Endothelial cell of umbilical vein (primary cell): ENCODE data around the gene KPRP. TPM values are rescaled to one million over a fixed set of nuclear protein-coding genes. Genes with fewer than 3 reads are reported as not detected.

ENCODE experiments used
- BruUV-seq: library from RNA; stranded (reverse); fragments of 400-500 nt; replicated peaks from 2 replicates; lab custom pipeline; 2021; lab: Mats Ljungman, UMichigan
- CTCF ChIA-PET: fragments of 300-600, 350-600 bp; sonication (Branson Sonifier 250); formaldehyde crosslinking; loops from one replicate; lab custom pipeline; 2021; ENCODE audit warnings: antibody characterized with exemption, inconsistent platforms; lab: Charles Lee
- POLR2A ChIA-PET: fragments of 300-600, 350-600 bp; sonication (Branson Sonifier 250); formaldehyde crosslinking; loops from one replicate; lab custom pipeline; 2021; ENCODE audit warnings: antibody characterized with exemption, inconsistent platforms; lab: Charles Lee
- DNase-seq: peaks from one replicate; pipeline ENCODE4 v3.0.0-alpha.2; 2011; ENCODE audit warnings: low read depth, low spot score
- FAIRE-seq: peaks from 2 replicates; lab custom pipeline; 2011; peaks lifted over from hg19 to GRCh38; lab: Jason Lieb, UNC
- H2AFZ ChIP-seq: 2 replicates; pipeline ENCODE4 v1.6.0; 2012; ENCODE audit warnings: low read depth, low read length, control low read depth, inconsistent platforms
- H3K27ac ChIP-seq: 2 replicates; pipeline ENCODE4 v1.5.1; 2011; ENCODE audit warnings: low read depth, mild to moderate bottlenecking, control low read depth, low read length, moderate library complexity; ENCODE audit not compliant: insufficient read depth
- H3K27me3 ChIP-seq, 2 experiments: 2 replicates each; pipeline versions ENCODE4 v1.6.0 to v1.6.1; 2011; ENCODE audit warnings: low read length in 2 of 2, mixed read lengths in 1 of 2; ENCODE audit not compliant: control insufficient read depth in 2 of 2, insufficient read depth in 2 of 2
- H3K36me3 ChIP-seq, 2 experiments: 2 replicates in 1 of 2; 3 replicates in 1 of 2; pipeline ENCODE4 v1.5.1; 2011; ENCODE audit warnings: low read length in 2 of 2, mild to moderate bottlenecking in 1 of 2, moderate library complexity in 1 of 2; ENCODE audit not compliant: control insufficient read depth in 2 of 2, insufficient read depth in 2 of 2; ENCODE audit errors: extremely low read depth in 1 of 2
- H3K4me1 ChIP-seq: 3 replicates; pipeline ENCODE4 v1.5.1; 2011; ENCODE audit warnings: mild to moderate bottlenecking, low read length; ENCODE audit not compliant: control insufficient read depth, insufficient read depth; ENCODE audit errors: extremely low read depth
- H3K4me2 ChIP-seq: 2 replicates; pipeline ENCODE4 v1.6.1; 2011; ENCODE audit warnings: low read length, control low read depth, mixed read lengths; ENCODE audit not compliant: insufficient read depth
- H3K4me3 ChIP-seq, 3 experiments: fragments of 200-600 bp in 1 of 3; sonication (generic), shearing (Covaris generic) in 1 of 3; replicated peaks in 1 of 3; 2 replicates each; pipeline ENCODE4 v1.5.1; 2011 to 2016; ENCODE audit warnings: control low read depth in 3 of 3, low read length in 3 of 3, mild to moderate bottlenecking in 2 of 3, inconsistent platforms in 1 of 3, low read depth in 1 of 3, moderate library complexity in 1 of 3; ENCODE audit not compliant: insufficient read depth in 1 of 3
- H3K79me2 ChIP-seq: 2 replicates; pipeline ENCODE4 v1.6.0; 2012; ENCODE audit warnings: low read length, inconsistent platforms; ENCODE audit not compliant: control insufficient read depth, insufficient read depth
- H3K9ac ChIP-seq: replicated peaks from 2 replicates; pipeline ENCODE3; 2011; ENCODE audit warnings: low read length, control low read depth; ENCODE audit not compliant: insufficient read depth; ENCODE audit errors: extremely low read depth
- H3K9me1 ChIP-seq: replicated peaks from 3 replicates; pipeline ENCODE4 v1.6.0; 2011; ENCODE audit warnings: mild to moderate bottlenecking, low read length; ENCODE audit not compliant: control insufficient read depth, insufficient read depth; ENCODE audit errors: extremely low read depth
- H3K9me3 ChIP-seq: replicated peaks from 2 replicates; pipeline ENCODE4 v1.5.1; 2012; ENCODE audit warnings: low read length, inconsistent platforms; ENCODE audit not compliant: control insufficient read depth, insufficient read depth
- H4K20me1 ChIP-seq: replicated peaks from 2 replicates; pipeline ENCODE3; 2011; ENCODE audit warnings: mild to moderate bottlenecking, low read length; ENCODE audit not compliant: control insufficient read depth, insufficient read depth; ENCODE audit errors: extremely low read depth
- CTCF ChIP-seq, 2 donors: IDR thresholded peaks; 1 replicate in 1 of 2; 2 replicates in 1 of 2; pipeline ENCODE4 v1.5.1; 2011; ENCODE audit warnings: low read length in 2 of 2, mild to moderate bottlenecking in 2 of 2, moderate library complexity in 2 of 2, control low read depth in 1 of 2, inconsistent platforms in 1 of 2, low read depth in 1 of 2; ENCODE audit not compliant: insufficient read depth in 1 of 2; ENCODE audit errors: extremely low read depth in 1 of 2
- EZH2 ChIP-seq: IDR thresholded peaks from 2 replicates; pipeline ENCODE4 v1.6.1; 2012; ENCODE audit warnings: borderline replicate concordance, low read depth, mild to moderate bottlenecking, moderate library complexity, low read length, inconsistent platforms; ENCODE audit not compliant: severe bottlenecking
- FOS ChIP-seq: IDR thresholded peaks from 2 replicates; pipeline ENCODE4 v1.6.1; 2011; ENCODE audit warnings: mild to moderate bottlenecking, low read length, moderate library complexity, borderline replicate concordance; ENCODE audit not compliant: insufficient read depth
- GATA2 ChIP-seq: IDR thresholded peaks from 2 replicates; pipeline ENCODE4 v1.7.0; 2011; ENCODE audit warnings: low read depth, mild to moderate bottlenecking, moderate library complexity, mixed read lengths, low read length; ENCODE audit not compliant: insufficient read length, insufficient read depth
- JUN ChIP-seq: IDR thresholded peaks from 2 replicates; pipeline ENCODE4 v1.6.1; 2011; ENCODE audit warnings: borderline replicate concordance, low read depth; ENCODE audit not compliant: insufficient read length, insufficient read depth
- MAX ChIP-seq: IDR thresholded peaks from 2 replicates; pipeline ENCODE4 v1.6.1; 2011; ENCODE audit not compliant: insufficient read depth, insufficient read length
- MYC ChIP-seq: IDR thresholded peaks from one replicate; pipeline ENCODE4 v1.6.1; 2011; ENCODE audit warnings: mild to moderate bottlenecking, low read depth, low read length
- POLR2A ChIP-seq: IDR thresholded peaks from 2 replicates; pipeline ENCODE4 v1.6.1; 2012; ENCODE audit warnings: low read depth, mild to moderate bottlenecking, control low read depth, low read length
- POLR2AphosphoS5 ChIP-seq: IDR thresholded peaks from 2 replicates; pipeline ENCODE4 v1.6.1; 2012; ENCODE audit warnings: low read depth, mild to moderate bottlenecking, control low read depth, low read length, moderate library complexity; ENCODE audit not compliant: insufficient read depth
- dilution Hi-C: fragments of 300-500 bp; cut with MboI; formaldehyde crosslinking; loops from one replicate; pipeline ENCODE4 v1.15.0; 2019; ENCODE audit warnings: low sequenced_read_pairs; ENCODE audit not compliant: extremely low pct_ligation_motif_present
- intact Hi-C: fragments of 100-400 bp; cut with micrococcal nuclease; formaldehyde crosslinking; loops from one replicate; pipeline ENCODE4 v1.10.0; 2022
- polyA plus RNA-seq, 4 experiments: library from polyadenylated mRNA; depleted of rRNA in 3 of 4; stranded (reverse) in 3 of 4; unstranded in 1 of 4; fragments of >200 nt; gene quantifications; 2 replicates each; pipeline versions ENCODE4 v1.2.1 to v1.2.3, GENCODE V29; 2011 to 2012; ENCODE audit warnings: missing spikeins in 1 of 4
- total RNA-seq: library from RNA; stranded (reverse); gene quantifications from 2 replicates; pipeline ENCODE4 v1.2.3, GENCODE V29; 2021

The KPRP gene
- total and polyA plus RNA-seq, 2 donors (not counting 3 experiments of a cell fraction or from before 2014, with no cell fraction given), result not detected

- no peaks in the 10 kb centered on the region for H3K9me1 ChIP-seq
- CTCF ChIA-PET, result no interaction called here
- dilution Hi-C loops, result no loop called here
- no peak overlapping the region for H3K4me2 ChIP-seq
- DNase-seq, result no peak
- H4K20me1 ChIP-seq, result no peaks in the 10 kb centered on the region
- H3K4me3 ChIP-seq, result no peak overlapping the region
- H3K27ac ChIP-seq, result no peak overlapping the region
- H3K27me3 ChIP-seq, result no peaks in the 10 kb centered on the region
- intact Hi-C loops, result no loop called here
- no TSS peak for BruUV-seq
- TF ChIP-seq GATA2, result no peak
- TF ChIP-seq FOS, result peak; percentile 59
- no peak for TF ChIP-seq EZH2
- no peak for TF ChIP-seq MAX
- no peak for TF ChIP-seq MYC
- no peak for TF ChIP-seq POLR2AphosphoS5
- no peak for TF ChIP-seq POLR2A
- TF ChIP-seq JUN, result no peak
- TF ChIP-seq CTCF (IDR thresholded peaks at IDR 0.05; ENCODE audit: extremely low read depth in 1 of 2, insufficient read depth in 1 of 2, low read depth in 1 of 2, low read length in 2 of 2), result no peak
- no peaks in the 10 kb centered on the region for H3K36me3 ChIP-seq
- H2AFZ ChIP-seq, result no peak overlapping the region
- no peaks in the 10 kb centered on the region for H3K79me2 ChIP-seq
- no peaks in the 10 kb centered on the region for H3K9me3 ChIP-seq
- no peak overlapping the region for H3K9ac ChIP-seq
- H3K4me1 ChIP-seq, result no peaks in the 10 kb centered on the region
- POLR2A ChIA-PET, result no interaction called here
- no peak for FAIRE-seq
Measured at GRCh38 chr1:152752225-152752624, 5.6 kb upstream of the KPRP start.
